Activated CD4-positive, CD25-positive, alpha-beta regulatory T cell treated with anti-CD3 and anti-CD28 coated beads, Interleukin-2, amount 50 U/mL, for 24 hours (primary cell): Measurements from ENCODE around the gene DMD.
"Not testable (repeated sequence)": the region's sequence is repeated elsewhere in the genome, so short reads cannot be mapped to it uniquely, and the experiment has no call there.

Source experiments
- ATAC-seq, 2 donors: fragments of 150-1000 bp; cut with Tn5 transposase; one replicate each; pipeline ENCODE4 v1.10.0; 2021; ENCODE audit warnings: mild to moderate bottlenecking in 1 of 2, moderate library complexity in 1 of 2

The DMD gene

DNA sequence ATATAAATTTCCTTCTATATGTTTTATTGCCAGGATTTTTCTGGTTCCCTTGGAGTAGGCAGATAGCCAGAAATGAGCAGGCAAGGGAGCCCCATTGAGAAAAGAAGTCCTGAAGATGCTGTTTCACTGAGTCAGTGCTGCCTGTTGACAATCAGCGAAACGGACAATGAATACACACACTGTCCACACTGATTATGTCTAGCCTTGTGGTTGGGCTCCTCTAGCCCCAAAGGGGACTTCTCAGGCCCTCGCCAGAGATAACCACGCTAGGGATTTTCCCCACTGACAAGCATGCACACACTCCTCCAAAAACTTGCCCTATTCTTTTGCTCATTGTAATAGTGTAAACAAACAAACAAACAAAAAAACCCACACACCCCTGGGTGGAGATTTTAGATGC lies 369.3 kb downstream of the DMD start:
- ATAC-seq = no peak

DNA sequence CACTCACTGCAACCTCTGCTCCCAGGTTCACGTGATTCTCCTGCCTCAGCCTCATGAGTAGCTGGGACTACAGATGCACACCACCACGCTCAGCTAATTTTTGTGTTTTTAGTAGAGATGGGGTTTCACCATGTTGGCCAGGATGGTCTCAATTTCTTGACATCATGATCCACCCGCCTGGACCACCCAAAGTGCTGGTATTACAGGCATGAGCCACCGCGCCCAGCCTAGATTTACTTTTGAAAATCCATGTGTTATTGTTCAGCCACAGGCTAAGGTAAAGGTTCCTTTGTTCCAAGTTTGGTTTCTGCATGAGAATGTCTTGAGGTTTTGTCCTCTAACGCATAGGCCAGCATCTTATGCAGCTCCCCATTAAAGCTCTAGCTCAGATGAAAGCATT lies 371.6 kb downstream of the DMD start:
- no peak for ATAC-seq

DNA sequence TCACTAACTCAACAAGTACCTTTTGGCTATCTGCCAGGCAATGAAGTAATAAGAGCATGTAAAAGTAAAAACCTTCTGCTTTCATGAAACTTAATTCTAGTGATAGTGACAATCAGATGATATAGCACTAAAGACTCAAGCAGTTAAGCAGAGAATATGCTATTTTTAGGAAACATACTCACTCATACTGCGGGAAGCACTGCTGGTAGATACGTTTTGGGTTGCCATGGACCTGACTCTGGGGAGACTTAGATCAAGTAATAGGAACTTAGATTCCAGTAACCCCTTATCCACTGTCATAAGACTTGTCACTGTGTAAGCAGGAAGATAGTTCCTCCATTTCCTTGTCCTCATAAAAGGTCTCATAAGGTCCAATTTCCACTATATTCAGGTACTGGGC lies 386.3 kb downstream of the DMD start:
- no peak for ATAC-seq

DNA sequence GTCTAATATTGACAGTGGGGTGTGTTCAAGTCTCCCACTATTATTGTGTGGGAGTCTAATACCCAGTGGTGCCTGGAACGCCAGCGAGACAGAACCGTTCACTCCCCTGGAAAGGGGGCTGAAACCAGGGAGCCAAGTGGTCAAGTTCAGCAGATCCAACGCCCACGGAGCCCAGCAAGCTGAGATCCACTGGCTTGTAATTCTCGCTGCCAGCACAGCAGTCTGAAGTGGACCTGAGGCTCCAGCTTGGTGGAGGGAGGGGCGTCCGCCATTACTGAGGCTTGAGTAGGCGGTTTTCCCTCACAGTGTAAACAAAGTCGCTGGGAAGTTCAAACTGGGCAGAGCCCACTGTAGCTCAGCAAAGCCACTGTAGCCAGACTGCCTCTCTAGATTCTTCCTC lies 407.3 kb downstream of the DMD start:
- no peak for ATAC-seq

DNA sequence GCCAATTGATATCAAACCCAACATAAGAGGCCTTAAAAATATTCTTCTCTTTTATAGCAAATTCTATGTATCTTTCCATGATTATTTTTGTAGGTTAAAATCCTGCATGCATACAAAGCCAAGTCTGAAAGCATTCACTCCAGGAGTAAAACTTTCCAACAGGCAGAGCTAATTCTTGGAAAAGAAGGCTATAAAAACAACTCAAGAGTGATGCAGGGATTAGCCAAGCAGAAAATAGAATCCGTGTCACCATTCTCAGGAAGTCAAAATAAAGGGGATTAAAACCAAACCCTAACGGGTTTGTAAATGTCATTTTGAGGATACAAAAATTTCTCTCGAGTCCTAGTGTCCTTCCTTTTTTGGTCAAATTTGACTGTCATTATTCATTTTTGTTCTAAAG lies 412.4 kb downstream of the DMD start:
- no peak for ATAC-seq

DNA sequence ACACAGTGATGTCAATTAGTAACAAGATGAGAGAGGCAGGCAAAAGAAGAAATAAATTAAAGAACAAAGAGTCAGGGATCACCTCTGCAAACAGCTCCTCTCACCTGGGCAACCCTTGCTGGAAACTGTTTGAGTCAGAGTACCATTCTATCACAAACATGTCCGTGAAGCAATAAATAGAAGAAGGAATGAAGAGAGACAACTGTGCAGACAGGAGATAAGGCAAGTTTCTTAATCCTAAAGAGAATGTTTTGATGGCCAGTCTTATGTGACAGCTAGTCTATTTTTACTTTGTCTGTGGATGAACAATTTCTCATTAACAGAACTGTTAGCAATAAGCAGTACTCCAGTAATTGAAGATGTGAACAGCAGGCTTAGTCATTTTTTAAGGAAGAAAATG lies 422.4 kb downstream of the DMD start:
- no peak for ATAC-seq

DNA sequence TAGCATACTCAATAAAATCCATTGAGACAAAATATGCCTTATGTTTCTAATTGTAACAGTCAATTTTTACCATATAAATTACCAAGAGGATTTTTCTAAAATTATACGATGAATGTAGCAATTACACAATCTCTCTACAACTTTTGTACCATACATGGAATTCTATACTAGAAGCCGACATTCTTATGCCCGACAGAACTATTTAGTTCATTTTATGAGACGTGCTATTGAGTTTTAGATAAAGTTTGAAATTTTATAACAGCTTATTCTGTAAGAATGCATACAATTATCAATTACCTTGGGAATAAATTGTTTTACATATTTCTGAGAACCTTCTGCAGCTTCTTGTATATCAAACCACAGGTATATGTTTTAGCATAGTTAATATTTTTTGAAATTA lies 431.2 kb downstream of the DMD start:
- no peak for ATAC-seq

DNA sequence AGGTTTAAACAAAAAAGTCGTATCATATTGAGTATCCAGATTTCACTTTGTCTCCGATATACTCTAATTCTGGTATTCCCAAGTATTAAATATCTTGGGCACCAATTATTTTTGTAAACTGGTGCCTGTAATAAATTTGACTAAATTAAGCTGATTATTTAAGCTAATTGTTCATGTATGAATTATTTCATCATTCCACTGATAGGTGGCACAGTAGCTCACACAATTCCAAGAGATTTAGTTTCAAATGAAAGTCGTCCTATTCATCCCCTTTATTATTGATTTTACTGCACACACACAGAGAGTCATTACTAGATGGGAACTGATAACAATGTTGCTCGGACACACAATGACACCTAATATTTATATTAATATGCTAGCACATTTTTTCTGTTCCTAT lies 432.4 kb downstream of the DMD start:
- no peak for ATAC-seq

DNA sequence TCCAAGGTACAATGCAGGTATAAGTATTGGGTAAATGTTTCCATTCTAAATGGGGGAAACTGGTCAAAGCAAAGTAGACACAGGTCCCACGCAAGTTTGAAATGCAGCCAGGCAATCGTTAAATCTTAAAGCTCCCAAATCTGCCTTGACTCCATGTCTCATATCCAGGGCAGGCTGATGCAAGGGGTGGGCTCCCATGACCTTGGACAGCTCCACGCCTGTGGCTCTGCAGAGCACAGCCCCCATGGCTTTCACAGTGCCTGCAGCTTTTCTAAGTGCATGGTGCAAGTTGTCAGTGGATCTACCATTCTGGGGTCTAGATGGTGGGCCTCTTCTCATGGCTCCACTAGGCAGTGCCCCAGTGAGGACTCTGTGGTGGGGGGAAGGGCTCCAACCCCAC lies 436.4 kb downstream of the DMD start:
- ATAC-seq = no peak

DNA sequence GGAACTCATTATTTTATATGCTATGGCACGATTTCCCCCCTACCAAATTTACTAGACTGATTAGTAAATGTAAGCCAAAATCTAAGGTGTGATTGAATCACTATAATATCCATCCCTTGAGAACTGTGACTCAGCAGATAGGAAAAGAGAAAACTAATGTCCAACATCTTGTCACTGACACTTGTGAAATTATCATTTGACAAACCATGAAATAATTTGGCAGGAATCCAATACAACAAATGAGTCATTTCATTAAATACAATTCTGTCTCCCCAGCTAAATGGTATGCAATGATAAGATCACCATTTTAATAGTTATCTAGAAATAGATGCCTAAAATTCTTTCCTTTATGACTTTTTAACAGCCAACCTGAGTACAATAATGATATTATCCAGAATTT lies 462.3 kb downstream of the DMD start:
- ATAC-seq = no peak

DNA sequence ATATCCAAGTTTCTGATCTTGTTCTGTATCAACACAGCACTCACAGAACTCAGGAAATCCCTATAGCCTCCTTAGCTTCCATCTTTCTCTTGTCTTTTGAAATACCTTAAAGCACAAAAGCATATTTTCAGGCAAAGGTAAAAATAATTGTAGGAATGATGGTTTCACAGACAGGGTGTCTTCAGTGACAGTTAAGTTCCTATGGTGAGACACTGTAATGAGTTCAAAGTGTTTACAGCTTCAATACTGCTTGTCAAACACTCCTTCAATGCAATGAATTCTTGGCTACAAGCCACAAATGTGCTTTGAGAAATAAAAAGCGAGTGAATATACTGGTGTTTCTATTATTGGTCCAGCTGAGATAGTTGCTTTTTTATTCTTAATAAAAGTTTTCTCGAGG lies 466.0 kb downstream of the DMD start:
- no peak for ATAC-seq

DNA sequence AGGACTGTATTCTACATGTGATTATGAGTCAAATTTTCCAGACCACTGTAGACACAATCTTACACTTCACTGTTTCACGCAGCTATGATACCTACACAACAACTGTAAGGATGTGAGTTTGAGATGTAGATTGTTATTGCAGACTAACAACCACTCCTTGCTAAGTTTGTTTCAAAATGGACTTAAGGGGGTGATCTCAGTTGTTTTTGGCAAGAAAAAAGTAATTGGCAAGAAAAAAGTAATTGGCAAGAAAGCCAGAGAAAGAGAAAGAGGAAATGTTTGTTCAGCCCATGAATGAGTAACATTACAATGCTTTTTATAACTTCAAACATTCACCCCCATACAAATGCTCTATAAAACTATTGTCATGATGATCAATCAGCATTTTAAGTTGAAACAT lies 466.4 kb downstream of the DMD start:
- no peak for ATAC-seq

DNA sequence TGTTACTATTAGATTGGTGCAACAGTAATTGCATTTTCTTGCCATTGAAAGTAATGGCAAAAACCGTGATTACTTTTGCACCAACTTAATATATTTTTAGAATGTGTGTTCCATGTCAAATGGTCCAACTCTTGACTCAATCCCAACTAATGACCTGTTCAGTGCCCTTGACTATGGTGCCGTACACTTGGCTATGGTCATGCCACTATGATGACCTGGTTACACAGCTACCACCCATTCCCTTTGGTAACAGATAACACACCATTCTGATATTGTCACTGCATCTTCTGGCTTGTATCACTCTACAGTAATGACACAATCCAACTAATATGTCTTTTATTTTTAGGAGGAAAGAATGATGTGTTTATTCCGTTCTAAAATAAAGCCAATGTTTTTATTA lies 469.4 kb downstream of the DMD start:
- ATAC-seq = no peak

DNA sequence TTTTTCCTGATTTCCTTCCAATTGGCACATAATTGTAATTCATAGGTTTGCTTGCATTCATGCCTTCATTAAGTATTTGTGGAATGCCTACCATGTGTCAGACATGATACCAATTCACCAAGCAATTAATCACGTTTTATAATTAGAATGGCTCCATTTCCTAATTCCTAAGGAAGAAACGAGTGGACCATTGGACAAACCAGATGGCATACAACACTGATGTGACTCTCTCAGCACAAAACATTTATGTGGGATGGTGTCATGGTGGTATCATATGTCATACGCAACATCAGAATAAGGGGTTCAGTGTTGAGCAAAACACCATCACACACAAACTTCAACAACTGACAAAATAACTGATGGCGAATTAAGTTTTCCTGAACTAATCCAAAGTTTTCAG lies 502.8 kb downstream of the DMD start:
- ATAC-seq = no peak

DNA sequence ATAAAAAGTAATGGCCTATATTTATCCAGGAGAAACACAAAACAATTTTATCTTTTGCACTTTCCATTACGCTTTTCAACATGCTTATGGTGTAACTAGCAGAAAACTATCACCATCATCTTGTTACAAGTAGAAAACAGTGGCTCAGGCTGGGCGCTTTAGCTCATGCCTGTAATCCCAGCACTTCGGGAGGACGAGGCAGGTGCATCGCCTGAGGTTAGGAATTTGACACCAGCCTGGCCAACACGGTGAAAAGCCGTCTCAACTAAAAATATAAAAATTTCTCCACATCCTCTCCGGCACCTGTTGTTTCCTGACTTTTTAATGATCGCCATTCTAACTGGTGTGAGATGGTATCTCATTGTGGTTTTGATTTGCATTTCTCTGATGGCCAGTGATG lies 506.0 kb downstream of the DMD start:
- not testable (repeated sequence) for ATAC-seq

DNA sequence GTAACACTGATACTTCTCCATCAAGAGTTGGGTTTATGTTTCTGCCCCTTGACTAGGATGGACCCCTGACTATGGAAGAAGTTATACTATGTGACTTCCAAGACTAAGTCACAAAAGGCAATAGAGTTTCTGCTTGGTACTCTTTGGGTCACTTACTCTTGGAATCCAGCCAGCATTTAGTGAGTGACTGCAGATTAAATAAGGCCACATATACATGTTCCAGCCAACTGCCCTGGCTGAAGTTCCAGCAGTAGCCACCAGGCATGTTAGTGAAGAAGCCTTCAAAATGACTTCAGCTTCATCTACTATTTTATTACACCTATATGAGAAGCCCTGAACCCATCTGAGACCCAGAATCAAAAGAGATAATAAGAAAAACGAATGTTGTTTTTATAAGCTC lies 524.0 kb downstream of the DMD start:
- ATAC-seq = no peak

DNA sequence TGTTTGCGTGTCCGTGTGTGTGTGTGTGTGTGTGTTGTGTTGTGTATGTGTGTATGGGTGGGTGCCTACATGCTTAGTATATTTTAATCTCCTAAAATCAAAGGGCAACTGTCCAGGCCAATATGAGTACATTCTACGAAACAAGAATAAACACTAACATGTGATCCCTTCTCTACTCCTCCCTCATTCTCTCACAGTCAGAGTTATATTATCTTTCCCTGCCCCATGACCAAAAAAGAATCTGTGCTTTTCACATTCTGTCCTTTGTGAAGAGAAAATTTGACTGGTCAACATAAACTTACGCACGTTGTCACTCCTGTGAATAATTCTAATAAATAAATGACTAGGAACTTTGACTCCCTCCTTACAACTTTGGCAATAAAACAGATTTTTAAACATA lies 532.9 kb downstream of the DMD start:
- ATAC-seq = no peak

DNA sequence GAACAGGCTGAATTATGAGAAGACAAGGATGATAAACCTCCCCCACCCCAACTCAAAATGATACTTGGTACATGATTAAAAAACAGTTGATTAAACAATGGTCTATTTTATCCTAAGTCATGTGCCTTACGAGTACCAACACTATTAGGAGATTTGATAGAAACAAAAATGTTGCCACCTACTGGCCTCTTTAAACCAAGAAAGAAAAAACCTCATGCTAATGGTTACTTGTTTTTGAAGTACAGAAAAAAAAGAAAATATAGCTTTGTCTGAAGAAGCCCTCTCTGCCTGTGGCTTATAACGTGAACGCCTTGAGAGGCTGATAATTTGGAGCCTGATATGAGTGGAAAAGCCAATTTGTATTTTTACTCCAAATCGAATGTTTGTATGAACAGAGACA lies 538.2 kb downstream of the DMD start:
- ATAC-seq = no peak

DNA sequence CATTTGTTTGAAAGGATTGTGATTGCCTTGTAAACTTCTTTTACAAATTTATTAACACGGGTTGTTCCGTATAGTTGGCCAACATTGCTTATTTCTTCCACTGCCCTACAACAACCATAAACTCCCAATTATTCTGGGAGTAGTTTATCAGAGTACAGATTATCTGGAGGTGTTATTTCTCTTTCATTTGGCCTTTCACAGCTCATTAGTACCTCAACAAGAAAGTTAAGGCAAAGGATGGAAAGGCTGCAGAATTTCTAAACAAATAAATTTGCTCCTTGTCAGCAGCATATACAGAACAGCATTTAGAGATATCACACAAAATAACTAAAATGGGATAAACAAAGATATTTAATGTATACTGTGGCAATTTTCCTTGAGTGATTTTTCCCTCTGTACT lies 548.8 kb downstream of the DMD start:
- no peak for ATAC-seq

DNA sequence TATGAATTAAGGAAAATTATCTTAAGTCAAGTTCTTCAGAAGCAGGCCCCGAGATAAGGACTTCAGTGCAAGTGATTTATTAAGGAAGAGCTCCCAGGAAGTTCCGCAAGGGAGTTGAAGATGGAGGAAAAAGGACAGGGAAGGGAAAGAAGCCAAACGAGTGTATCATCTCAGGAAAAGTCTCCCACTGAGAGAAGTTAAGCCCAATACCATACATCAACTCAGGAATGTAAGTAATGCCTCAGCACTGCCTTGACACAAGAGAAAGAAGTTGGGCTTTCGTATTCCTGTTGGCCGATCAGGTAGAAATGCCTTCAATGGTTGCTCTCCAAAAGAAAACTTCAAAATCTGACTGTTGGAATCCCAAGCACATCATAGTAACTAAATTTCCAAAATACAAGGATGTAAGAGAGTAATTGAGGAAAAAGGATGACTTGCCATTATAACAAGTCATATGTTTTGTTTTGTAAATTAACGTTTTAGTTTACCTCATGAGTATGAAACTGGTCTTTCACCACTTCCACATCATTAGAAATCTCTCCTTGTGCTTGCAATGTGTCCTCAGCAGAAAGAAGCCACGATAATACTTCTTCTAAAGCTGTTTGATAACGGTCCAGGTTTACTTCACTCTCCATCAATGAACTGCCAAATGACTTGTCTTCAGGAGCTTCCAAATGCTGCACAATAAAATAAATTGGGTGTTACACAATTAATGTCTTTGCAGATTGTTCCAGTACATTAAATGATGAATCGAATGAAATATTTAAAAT lies 566.7 kb downstream of the DMD start:
- ATAC-seq = no peak

DNA sequence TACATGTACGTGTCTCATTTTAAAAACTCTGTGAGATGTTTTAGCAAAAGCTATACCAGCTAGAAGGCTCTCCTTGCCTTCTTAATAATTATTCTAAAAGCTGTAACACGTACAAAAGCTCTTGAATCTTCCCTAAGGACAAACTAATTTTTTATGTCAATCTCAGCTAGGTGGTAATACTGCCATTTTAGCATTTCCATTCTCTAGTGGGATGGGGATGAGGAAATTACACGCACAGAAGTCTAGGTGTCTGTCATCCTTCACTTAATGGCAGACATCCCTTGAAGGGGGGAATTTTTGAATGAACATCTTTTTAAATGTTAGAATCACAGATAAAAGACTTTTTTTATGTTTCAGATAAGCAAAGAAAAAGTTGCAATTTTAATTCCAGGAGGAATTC lies 569.1 kb downstream of the DMD start:
- ATAC-seq = no peak

DNA sequence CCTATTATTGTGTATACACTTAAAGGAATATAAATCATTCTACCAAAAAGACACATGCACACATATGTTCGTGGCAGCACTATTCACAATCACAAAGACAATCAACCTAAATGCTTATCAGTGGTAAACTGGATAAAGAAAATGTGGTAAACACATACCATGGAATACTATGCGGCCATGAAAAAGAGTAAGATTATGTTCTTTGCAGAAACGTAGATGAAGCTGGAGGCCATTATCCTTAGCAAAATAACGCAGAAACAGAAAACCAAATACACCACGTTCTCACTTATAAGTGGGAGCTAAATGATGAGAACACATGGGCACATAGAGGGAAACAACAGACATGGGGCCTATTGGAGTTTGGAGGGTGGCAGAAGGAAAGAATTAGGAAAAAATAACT lies 593.2 kb downstream of the DMD start:
- no peak for ATAC-seq

DNA sequence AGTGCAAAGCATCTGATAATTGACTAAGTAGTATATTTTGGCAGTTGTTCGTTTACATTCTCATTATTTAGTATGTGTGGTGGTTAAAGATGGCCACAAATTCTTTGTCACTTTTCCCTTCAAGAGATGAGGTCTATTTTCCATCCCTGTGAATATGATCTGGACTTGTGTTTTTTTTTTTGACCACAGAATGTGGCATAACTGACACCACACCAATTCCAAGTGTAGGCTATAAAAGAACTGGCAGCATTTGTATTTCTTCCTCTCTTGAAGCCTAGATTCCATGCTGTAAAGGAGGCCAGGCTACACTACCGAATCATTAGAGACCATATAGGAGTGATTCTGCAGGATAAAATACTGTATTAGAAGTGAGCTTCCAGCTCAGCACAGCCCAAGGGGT lies 596.6 kb downstream of the DMD start:
- ATAC-seq = no peak

DNA sequence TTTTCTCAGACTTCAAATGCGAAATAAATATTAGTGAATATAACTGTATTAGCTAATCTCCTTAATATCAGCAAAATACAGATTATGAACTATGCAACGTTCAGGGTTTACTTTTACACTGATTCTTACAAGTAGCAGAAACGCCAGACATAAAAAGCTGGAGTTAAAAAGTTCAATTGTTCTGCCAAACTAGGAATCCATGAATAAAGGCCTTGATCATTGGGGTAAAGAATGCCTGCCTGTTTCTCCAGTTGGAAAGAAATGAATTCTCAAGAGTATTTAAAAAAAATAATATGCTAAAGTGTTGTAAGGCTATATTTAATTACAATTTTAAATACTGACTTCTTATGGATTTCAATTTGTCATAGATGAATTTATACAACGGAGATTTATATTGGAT lies 612.2 kb downstream of the DMD start:
- no peak for ATAC-seq

DNA sequence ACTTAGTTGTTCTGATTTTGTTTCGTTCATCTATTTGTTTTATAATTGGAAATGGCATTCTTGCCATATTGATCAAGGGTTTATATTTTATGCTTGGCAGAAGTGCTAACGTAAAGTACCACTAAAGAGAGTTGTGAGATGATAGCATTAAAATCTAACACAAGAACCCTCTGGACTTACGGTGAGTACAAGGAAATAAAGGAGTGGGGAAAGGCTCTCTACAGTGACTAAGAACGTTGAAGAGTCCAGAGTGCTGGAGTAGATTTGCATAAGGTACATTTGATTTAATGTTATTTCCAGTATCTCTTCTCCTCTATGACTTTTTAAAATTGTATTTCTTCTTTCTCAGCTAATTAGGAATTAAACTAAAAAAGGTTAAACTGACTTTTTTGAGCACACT lies 612.6 kb downstream of the DMD start:
- no peak for ATAC-seq

DNA sequence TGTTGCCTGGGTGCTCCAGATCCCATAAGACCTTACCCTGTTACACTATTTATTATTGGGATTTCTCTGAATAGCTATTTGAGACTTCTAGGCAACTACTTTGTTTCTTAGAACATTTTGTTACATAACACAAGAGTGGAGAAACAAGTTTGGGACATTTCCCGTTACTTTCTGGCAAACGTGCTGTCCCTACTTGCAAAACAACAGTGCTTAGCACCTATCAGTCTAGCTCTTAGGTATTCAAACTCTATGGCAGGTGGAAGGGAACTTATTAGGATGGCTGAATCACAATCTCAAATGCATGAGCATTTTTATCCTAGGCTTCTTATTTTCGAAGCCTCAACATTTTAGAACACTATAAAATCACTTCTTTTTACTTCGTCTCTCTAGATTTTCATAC lies 613.6 kb downstream of the DMD start:
- no peak for ATAC-seq
